Measurements from ENCODE around the gene CCL3. TPM values are rescaled to one million over a fixed set of nuclear protein-coding genes. Genes with fewer than 3 reads are reported as not detected.
"Not testable (repeated sequence)": the region's sequence is repeated elsewhere in the genome, so short reads cannot be mapped to it uniquely, and the experiment has no call there.

CCL3 gene
- total RNA-seq = 31.7 TPM

DNA sequence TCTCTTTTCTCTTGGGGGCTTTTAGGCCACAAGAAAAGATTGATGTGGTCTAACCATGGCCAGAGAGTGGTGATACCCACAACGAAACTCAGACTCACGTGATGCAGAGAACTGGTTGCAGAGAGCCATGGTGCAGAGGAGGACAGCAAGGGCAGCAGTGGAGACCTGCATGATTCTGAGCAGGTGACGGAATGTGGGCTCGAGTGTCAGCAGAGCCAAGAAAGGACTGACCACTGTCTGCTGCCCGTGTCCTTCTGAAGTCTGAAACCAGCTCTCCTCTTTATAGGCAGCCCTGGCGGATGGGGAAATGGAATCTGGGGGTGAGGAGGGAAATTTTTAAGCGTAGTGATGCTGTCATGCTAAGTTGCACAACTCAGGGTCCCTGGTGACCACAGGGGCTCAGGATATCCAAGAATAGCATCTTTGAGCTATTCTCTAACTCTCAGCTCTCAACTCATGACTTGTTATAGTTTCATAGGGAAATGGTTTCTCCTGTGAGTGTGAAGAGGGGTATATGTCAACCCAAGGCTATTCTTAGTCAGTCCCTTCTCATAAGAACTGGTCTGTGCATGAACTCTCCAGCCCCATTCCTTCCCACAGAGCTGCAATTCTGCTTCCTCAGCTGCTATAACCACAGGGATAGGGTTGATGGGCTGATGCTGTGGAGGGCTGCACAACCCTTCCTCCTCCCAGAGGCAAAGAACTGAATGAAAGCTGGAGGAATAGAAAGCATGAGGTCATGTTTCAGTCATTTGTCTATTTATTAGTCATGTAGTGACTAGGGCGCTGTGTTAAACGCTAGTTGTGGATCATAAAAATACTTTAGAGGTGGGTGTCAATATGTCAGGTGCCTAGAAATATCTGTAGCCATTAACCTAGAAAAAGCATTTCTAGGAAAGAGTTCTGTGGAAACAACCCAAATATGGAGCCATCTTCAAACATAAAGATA lies at the start of gene CCL3:
TSS of gene CCL3 (minus strand) at position 256 of the 949 bp plus-strand sequence. CDS start at position 171, 85 bp downstream.
- DNase-seq (ENCODE audit: low spot score) = peak; percentile 28

DNA sequence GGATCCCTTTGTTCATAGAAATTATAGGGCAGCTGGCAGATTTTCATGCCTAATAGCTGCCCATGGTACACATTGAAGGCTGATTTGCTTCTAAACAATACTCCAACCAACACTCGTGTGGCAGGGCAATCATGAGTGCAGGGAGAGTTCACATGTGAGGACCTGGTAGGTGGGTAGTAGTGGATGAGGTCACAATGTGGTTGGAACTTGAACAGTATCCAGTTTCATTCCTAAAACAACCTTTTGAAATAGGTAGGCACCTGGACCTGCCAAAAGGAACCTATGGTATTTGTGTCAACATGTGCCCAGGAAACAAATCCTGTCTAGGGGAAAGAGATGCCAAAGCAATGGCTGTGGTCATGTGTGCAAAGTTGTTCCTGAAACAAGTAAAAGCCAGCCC lies 46.5 kb upstream of the CCL3 start:
- no peak for DNase-seq (ENCODE audit: low spot score)

DNA sequence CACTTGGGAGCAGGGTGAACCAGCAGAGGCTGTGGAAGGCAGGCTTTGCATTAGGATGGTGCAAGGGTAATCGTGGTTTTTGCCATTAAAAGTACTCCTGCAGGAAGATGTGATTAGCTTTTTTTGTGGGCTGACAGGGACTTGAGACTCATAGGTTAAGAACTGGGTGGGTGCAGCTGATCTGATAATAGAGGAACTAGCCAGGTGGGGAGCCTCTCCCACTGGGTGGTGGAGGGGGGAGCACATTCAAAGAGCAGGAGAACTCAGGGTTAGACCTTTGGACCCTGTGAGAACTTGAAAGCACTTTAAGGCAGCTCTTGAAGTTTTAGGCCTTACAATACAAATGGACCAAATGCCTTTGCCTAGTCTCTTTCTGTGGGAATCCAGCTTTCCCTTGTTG lies 46.1 kb upstream of the CCL3 start:
- DNase-seq (ENCODE audit: low spot score) = no peak

DNA sequence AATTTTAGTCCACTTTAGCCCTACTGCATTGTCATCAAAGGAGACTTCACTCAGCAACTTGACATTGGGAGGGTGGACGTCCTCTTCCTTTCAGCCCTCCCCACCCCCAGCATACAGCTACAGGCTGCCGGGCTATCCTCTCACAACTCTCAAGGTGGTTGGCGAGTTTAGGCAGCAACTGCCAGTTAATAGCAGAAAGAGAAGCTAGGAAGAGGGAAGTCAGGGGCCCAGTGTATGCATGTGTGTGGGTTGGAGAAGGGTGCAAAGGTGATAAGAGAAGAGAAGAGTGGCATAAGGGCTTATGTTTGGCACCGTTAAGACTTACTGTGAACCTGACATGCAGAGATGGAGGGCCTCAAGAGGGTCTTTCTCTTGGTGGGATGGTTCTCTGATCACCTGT lies 45.5 kb upstream of the CCL3 start:
- no peak for DNase-seq (ENCODE audit: low spot score)

DNA sequence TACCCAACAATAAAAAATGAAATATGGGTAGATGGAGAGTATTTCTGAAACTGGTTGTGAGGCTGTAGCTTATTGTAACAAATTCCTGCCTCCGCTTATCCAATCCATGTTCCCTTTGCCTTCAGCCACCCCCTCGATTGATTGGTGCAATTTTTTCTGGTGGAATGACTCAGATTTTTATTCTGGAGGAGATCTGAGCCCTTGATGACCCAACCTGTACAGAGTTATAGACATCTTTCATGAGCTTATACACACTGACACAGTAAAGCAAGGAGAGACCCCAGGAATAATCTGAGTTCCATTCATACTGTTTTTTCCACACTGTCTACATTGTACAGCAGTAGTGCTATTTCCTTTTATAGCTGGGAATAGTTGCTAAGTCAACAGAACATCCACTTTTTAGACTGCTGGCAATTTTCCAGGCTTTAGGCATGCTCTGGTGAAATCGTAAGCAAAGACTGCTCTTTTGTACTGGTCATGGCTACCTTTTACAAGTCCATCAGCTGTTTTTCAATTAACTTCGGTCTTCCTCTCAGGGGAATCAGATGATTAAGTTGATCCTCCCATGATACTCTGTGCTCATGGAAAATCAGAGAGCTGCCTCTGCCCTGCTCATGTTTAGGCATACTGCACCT lies 43.8 kb upstream of the CCL3 start:
- DNase-seq (ENCODE audit: low spot score) = no peak

DNA sequence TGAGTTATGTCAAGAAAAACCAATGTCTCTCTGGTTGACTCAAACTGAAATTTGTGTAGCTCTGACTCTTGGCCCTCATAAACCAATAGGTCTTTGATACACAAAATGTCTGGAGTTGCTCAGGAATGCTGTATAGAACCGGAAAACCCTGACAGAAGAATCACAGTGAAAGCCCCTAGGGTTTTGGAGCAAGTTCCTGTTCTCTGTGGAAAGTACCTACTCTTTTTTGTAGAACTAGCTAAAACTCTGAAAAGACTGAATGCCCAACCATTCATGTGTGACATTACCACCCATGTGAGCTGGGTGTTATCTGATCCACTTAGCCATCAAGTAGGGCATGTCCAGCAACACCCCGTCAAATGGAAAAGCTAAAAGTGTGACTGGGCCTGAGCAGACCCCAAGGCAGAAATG lies 42.5 kb upstream of the CCL3 start:
- DNase-seq (ENCODE audit: low spot score) = no peak

DNA sequence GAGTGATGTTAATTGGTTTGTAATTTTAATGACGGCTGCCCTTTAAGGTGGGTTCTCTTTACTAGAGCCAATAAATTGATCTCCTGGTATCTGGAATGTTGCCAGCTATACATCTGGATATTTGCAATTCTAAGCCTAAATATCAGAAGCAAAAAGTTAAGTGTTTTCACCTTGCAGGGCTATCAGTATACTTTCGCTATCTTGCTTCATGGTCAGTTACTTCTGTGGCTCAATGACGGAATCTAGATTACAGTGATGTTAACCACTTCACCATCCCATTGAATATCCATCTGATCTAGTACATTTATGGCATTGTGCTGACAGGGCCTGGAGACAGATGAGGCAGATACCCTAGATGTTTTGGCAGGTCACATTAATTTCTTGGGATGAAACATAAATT lies 42.0 kb upstream of the CCL3 start:
- DNase-seq (ENCODE audit: low spot score) = no peak

DNA sequence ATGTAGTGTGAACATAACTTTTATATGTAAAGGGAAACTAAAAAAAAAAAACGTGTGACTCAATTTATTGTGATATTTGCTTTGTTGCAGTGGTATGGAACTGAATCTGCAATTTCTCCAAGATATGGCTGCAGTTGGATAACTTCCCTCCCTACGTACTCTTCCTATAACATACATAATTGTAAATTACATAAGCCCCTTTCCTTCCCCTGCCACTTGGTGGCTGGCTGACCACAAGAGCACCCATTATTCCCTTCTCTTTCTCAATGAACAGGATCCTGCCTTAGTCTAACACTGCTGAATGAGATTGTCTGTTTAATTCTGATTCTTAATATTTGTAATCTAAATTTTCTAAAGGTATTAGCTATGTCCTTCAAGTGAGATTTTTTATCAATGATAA lies 41.5 kb upstream of the CCL3 start:
- no peak for DNase-seq (ENCODE audit: low spot score)

DNA sequence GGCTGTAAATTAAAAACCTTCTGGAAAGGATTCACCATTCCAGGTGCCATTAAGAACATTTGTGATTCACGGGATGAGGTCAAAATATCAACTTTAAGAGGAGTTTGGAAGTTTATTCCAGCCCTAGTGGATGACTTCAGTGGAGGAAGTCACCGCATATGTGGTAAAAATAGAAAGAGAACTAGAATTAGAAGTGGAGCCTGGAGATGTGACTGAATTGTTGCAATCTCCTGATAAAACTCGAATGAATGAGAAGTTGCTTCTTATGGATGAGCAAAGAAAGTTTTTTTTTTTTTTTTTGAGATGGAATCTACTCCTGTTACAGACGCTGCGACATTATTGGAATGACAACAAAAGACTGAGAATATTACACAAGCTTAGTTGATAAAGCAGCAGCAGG lies 40.4 kb upstream of the CCL3 start:
- no peak for DNase-seq (ENCODE audit: low spot score)

DNA sequence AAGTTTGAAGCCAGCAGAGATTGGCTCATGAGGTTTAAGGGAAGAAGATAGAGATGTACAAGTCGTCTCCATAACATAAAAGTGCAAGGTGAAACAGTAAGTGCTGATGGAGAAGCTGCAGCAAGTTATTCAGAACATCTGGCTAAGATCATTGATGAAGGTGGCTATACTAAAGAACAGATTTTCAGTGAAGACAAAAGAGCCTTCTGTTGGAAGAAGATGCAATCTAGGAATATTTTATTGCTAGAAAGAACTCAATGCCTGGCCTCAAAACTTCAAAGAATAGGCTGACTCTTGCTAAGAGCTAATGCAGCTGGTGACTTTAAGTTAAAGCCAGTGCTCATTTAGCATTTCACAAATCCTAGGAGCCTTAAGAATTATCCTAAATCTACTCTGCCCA lies 39.7 kb upstream of the CCL3 start:
- no peak for DNase-seq (ENCODE audit: low spot score)

DNA sequence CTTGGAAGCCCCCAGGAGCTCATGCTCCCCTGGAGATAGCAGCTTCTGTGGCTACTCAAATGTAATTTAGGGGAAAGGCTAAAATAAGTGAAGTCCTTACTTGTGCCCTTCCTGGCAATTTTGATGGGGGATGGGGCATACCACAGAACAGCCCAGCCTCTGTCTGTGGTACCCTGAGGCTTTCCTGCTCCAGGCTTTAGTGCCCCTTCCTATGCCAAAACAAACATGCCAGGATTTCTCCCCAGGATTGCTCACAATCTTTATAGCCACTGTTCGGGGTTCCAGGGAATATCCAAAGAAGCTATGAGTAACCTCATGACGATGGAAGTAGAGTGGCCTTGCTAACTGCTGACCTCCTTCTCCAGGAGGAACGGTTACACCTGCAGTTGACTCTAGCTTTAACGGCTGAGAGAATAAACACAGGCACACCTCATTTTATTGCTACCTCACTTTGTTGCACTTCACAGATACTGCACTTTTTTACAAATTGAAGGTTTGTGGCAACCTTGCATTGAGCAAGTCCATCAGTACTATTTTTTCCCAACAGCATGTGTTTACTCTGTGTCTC lies 38.6 kb upstream of the CCL3 start:
- DNase-seq (ENCODE audit: low spot score) = no peak

DNA sequence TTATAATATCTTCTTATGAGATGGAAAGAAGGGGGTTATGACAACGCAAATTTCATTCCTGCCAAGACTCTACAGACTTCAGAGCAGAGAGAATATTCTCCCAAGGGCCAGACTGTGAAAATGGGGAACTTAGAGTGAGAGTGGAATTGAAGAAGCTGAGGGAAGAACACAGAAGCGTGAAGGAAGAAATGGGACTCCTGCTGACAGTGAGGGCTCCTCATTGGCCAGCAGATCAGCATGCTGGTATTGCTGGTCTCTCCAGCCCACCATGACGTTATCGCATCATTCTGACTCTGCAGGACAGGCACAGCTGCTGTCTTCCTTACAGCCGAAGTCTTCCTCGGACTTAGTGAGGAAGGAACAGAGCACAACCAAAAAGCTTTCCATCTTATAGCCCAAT lies 38.0 kb upstream of the CCL3 start:
- DNase-seq (ENCODE audit: low spot score) = no peak

DNA sequence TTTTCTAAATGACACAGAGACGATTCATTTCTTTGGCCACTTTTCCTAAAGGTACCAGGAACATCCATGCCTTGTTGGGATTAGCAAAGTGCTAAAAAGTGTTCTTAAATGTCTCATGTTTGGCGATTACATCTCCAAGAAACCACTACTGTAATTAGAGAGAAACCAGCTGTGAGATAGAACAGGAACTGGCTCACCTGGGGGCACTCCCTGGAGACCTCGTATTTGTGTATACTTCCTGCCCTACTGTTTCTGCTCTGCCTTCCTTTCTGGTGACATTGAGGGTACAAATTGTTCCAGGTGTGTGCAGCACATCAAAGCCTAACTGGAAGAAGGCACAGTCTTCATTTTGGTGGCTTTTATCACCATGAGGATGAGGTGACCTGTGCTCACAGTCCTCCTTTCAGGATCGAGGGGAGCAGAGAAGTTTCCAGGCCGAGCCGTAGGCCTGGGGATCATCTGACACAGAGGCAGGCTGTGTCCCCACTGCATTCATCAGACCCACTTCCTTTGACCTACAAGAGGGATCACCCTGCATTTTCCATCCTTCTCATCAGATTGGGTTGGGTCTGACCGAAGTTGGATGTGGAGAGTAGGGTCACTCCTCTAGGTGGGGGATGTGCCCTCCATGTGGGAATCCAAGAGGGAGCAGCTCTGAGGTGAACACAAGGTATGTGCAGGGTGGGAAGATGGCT lies 37.4 kb upstream of the CCL3 start:
- no peak for DNase-seq (ENCODE audit: low spot score)

DNA sequence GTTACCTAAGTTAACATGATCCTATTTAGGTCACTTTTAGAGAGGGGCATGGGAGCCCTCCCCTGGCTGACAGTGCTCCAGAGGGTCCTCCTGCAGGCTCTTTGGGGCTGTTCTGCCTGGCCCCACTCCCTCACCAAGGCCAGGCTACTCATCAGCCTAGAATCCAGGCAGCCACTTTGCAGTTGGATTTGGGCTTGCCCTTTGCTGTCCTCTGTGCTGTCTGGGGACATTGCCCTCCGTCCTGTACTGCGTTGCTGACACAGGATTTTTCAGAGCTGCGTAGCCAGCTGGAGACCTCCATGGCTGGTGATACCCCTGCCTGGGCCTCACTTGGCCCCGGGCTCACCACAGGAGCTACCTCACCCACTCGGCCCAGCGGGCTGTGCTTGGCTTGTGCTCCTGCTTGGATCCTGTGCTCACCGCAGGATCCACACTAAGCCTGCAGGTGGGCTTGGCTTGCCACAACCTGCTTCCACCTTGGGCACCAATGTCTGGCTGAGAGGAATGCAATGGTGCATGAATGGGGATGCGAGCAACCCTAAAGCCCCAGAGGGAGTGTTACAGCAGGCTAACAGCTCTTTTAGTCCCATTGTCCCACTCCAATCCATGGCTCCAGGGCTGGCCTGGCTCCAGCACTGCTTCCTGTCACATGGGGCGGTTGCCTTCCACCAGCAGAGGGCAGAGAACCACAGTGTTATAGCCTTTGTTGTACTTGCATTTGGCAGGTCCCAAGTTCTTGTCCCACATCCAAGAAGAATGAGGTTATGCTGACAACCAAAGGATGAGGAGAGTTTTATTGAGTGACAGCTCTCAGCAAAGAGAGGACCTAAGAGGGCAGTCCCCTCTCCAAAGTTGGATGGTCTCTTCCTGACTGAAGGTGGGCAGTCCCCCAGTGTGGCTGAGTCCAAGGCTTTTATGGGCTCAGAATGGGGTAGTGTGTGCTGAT lies 35.2 kb upstream of the CCL3 start:
- DNase-seq (ENCODE audit: low spot score) = no peak

DNA sequence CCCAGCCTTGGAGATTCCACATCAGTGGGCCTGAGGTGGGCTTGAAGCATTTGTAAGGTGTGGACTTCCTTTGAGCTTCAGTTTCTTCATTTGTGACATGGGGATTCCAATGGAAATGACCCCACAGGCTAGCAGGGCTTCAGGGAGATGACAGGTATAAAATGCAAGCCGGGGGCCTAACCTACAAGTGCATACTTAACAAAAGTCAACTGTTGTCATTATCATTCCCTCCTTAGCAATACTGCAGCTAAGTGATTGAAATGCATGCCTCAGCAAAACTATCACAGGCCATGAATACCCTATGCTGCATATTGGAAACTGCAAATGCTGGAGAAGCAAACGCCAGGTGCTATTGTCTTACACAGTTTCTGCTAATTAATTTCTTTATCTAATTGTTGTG lies 33.5 kb upstream of the CCL3 start:
- DNase-seq (ENCODE audit: low spot score) = no peak

DNA sequence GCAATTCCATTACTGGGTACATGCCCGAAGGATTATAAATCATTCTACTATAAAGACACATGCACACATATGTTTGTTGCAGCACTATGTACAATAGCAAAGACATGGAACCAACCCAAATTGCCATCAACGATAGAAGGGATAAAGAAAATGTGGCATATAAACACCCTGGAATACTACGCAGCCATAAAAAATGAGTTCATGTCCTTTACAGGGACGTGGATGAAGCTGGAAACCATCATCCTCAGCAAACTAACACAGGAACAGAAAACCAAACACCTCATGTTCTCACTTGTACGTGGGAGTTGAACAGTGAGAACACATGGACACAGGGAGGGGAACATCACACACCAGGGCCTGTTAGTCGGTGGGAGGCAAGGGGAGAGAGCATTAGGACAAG lies 31.2 kb upstream of the CCL3 start:
- not testable (repeated sequence) for DNase-seq (ENCODE audit: low spot score)

DNA sequence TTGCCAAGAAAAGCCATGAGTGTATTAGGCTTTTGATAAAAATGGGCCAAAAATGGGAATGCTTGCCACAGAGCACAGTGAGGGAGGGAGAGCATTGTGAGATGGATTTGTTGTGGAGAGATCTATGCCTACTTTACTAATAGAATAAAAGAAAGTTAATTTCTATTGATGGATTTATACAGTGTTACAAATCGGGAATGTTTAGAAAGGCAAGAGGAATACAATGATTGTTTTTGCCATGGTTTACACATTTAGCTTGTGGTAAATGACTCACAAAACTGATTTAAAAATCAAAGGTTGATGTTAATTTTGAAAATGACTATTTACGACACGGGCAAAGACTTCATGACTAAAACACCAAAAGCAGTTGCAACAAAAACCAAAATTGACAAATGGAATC lies 30.3 kb upstream of the CCL3 start:
- no peak for DNase-seq (ENCODE audit: low spot score)

DNA sequence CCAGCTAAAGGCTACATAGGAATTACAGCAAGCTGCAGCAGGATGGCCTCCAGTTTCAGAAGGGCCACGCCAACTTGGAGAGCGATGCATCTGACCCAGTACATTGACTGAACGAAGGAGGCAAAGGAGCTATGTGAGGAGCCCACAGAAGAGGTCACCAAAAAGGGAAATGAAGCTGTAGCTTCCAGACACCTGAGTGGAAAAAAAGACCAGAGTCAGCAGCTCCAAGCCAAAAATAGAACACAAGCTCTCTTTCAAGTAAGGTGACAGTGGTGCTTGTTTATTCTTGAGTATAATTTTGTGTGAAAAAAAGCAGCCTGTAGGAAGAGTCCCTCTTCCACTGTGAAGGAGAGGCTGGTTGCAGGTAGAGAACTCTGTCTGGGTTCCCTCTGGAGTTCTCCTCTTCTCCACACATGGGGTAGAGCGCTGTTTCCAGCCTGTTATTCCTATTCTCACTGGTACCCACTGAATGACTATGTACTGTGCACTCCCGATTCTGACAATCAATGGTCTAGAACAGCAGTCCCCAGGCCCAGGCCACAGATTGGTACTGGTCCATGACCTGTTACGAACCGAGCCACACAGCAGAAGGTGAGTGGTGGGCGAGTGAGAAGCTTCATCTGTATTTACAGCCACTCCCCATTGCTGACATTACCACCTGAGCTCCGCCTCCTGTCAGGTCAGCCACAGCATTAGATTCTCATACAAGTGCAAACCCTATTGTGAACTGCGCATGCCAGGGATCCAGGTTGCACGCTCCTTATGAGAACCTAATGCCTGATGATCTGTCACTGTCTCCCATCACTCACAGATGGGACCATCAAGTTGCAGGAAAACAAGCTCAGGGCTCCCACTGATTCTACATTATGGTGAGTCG lies 28.8 kb upstream of the CCL3 start:
- no peak for DNase-seq (ENCODE audit: low spot score)

DNA sequence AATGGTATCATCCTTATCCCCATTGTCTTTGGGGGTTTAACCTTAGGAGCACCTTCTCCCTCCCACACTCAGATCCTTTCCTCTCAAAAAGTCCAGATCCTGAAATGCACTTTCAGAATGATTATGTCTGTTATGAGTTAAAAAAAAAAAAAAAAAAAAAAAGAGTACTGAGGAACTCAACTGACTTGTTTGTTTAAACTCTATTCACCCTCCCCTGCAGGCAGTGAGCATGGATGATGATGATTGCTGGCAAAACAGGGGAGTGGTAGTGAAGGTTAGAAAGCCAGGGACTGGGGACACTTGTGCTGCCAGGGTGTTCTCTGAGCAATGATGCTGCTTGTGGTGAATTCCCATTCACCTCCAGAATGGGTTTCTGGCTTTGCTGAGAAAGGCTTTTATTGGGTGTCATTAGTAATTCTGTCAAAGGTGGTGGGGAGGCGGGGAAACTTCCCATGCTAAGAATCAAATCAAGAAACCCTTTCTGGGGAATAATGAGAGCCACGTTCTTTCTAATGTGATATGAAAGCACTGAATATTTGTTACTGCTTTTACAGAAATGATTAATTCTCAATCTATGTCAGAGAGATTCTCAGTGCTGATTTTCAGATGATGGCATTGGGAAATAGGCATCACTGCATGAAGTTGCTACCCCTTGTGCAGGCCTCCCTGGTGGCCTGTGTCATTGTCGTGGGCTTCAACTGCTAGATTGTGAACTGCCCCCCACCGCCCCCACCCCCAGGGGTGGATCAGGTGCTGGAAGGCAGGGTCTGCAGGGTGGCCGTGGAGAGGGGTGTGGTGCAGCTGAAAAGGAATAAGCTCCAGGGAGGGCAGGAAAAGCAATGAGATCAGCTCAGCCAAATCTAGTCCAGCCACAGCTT lies 27.8 kb upstream of the CCL3 start:
- no peak for DNase-seq (ENCODE audit: low spot score)

Data from mucosa of gallbladder (tissue), 1 donor.